OCI-LY1 (cell line): ENCODE measurements around the gene ALAD.

ENCODE experiments used
- CTCF ChIP-seq: fragments of 200-600 bp; sonication (generic), shearing (Covaris generic); IDR thresholded peaks from 2 replicates; pipeline ENCODE4 v1.5.1; 2017; ENCODE audit warnings: mild to moderate bottlenecking, antibody characterized with exemption, low read length, moderate library complexity, mixed read lengths
- EZH2 ChIP-seq: fragments of 200-600 bp; sonication (generic), shearing (Covaris generic); IDR thresholded peaks from 2 replicates; pipeline ENCODE4 v1.8.0; 2017; ENCODE audit warnings: borderline replicate concordance, mixed run types, mild to moderate bottlenecking, antibody characterized with exemption, low read length, moderate library complexity, mixed read lengths

- TF ChIP-seq EZH2 (no peak), CTCF (no peak)
Measured at GRCh38 chr9:113397203-113397631, 3.9 kb downstream of the ALAD start.
